BLaER1 treated with 17β-estradiol and CSF1 and Interleukin-3, amounts not matched to agents 10 nM and 100 nM (cell line): ENCODE results near the gene RNF135.
A peak's percentile ranks its signal among the peaks of the same experiment; 100 is the strongest.
"Not testable (repeated sequence)": the region's sequence is repeated elsewhere in the genome, so short reads cannot be mapped to it uniquely, and the experiment has no call there.

ENCODE experiments used
- H3K27ac ChIP-seq, 11 experiments: shearing (Covaris generic); formaldehyde crosslinking; 2 replicates each; pipeline ENCODE4 v1.8.1; 2022
- H3K27me3 ChIP-seq, 11 experiments: shearing (Covaris generic); formaldehyde crosslinking; 2 replicates each; pipeline ENCODE4 v1.8.1; 2022
- H3K36me3 ChIP-seq, 11 experiments: shearing (Covaris generic); formaldehyde crosslinking; 2 replicates each; pipeline ENCODE4 v1.8.1; 2022
- H3K4me1 ChIP-seq, 10 experiments: shearing (Covaris generic); formaldehyde crosslinking; 2 replicates each; pipeline ENCODE4 v1.8.1; 2022
- H3K4me2 ChIP-seq, 11 experiments: shearing (Covaris generic); formaldehyde crosslinking; 2 replicates each; pipeline ENCODE4 v1.8.1; 2022
- H3K4me3 ChIP-seq, 10 experiments: shearing (Covaris generic); formaldehyde crosslinking; 2 replicates each; pipeline ENCODE4 v1.8.1; 2022
- H3K9ac ChIP-seq, 11 experiments: shearing (Covaris generic); formaldehyde crosslinking; 2 replicates each; pipeline ENCODE4 v1.8.1; 2022
- H3K9me3 ChIP-seq, 11 experiments: shearing (Covaris generic); formaldehyde crosslinking; replicated peaks in 1 of 11; 2 replicates each; pipeline ENCODE4 v1.8.1; 2022
- H4K20me1 ChIP-seq, 11 experiments: shearing (Covaris generic); formaldehyde crosslinking; 2 replicates each; pipeline ENCODE4 v1.8.1; 2022
- Cebpa-rat ChIP-seq, 11 experiments: shearing (Covaris generic); IDR thresholded peaks; 2 replicates each; pipeline ENCODE4 v1.8.1; 2022

RNF135 gene

DNA sequence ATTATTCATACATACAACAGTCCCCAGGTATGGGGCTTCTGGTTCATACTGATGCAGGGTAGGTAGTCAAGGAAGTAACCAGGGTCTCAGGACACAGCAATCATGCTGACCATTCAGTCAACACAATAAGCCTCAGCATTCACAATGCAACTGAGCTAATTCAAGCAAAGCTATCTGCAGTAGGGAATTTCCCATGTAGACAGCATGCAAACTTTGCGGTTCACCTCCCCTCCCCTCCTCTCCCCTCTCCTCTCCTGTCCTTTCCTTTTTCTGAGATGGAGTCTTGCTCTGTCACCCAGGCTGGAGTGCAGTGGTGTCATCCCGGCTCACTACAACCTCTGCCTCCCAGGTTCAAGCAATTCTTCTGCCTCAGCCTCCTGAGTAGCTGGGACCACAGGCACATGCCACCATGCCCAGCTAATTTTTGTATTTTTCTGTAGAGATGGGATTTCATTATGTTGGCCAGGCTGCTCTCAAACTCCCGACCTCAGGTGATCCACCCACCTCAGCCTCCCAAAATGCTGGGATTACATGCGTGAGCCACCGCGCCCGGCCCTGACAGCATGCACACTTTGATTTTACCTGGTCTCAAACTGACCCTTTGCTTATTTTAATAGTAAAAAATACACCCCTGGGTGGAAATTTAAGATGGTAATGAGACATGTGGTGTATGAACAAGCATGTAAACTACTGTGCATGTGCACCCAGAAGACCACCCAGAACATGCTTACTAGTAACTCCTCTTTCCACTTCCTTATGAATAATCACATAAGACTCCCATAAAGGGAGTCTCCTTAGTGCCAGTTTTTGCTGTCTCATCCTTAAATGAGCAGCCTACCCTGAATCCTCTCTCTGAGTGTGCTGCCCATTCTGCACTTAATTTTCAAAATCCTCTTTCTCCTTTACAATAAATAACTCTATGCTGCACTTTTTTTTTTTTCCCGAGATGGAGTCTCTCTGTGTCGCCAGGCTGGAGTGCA is 9.3 kb upstream of the RNF135 start:
- peak overlapping the region in 9 of 11 experiments; percentile 9 to 99 (median 75); a peak in 15 of 22 replicates for H3K4me2 ChIP-seq
- peak overlapping the region in 6 of 11 experiments; percentile 19 to 97 (median 62); a peak in 9 of 22 replicates for H3K9ac ChIP-seq
- no peak for TF ChIP-seq Cebpa-rat (IDR thresholded peaks at IDR 0.05)

GRCh38 chr17:30964312-30964711 is 6.5 kb upstream of the RNF135 start:
- H4K20me1 ChIP-seq, H3K9me3 ChIP-seq, H3K9ac ChIP-seq, H3K4me3 ChIP-seq, H3K27me3 ChIP-seq: not testable (repeated sequence)
- H3K27ac ChIP-seq, result peak overlapping the region in 2 of 11 experiments; percentile 45 to 97; a peak in 3 of 22 replicates
- H3K4me2 ChIP-seq, result peak overlapping the region in 3 of 11 experiments; percentile 86 to 99 (median 98); a peak in 6 of 22 replicates
- peaks cover 13 to 95% (median 49%) of the 10 kb centered on the region in 10 experiments for H3K4me1 ChIP-seq
- peaks cover 0 to 43% (median 0%) of the 10 kb centered on the region in 11 experiments; a peak in 4 of 22 replicates for H3K36me3 ChIP-seq

More for the DNA sequence above, 9.3 kb upstream of the RNF135 start:
- Histone ChIP-seq H3K9me3 (peaks cover 0 to 6% (median 0%) of the 10 kb centered on the region in 11 experiments; a peak in 1 of 22 replicates), H3K4me3 (peak overlapping the region in 3 of 10 experiments; percentile 9 to 17 (median 10); a peak in 4 of 20 replicates), H3K27ac (peak overlapping the region in 10 of 11 experiments; percentile 3 to 99 (median 60); a peak in 19 of 22 replicates), H3K4me1 (peaks cover 13 to 100% (median 59%) of the 10 kb centered on the region in 10 experiments), H3K36me3 (peaks cover 0 to 59% (median 0%) of the 10 kb centered on the region in 11 experiments; a peak in 6 of 22 replicates), H4K20me1 (no peaks in the 10 kb centered on the region), H3K27me3 (no peaks in the 10 kb centered on the region)

DNA sequence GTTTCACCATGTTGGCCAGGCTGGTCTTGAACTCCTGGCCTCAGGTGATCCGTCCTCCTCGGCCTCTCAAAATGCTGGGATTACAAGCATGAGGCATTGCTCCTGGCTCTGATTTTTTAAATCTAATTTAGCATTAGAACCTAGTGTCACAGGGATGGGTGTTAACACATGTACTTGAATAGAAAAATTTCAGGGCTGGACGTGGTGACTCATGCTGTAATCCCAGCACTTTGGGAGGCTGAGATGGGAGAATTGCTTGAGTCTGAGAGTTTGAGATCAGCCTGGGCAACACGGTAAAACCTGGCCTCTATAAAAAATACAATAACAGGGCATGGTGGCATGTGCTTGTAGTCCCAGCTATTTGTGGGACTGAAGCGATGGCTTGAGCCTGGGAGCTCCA is 6.0 kb upstream of the RNF135 start:
- Histone ChIP-seq H3K36me3 (peaks cover 0 to 41% (median 0%) of the 10 kb centered on the region in 11 experiments; a peak in 4 of 22 replicates), H3K9ac (peak overlapping the region in 1 of 11 experiments; percentile 32; a peak in 2 of 22 replicates), H4K20me1 (no peaks in the 10 kb centered on the region), H3K4me2 (peak overlapping the region in 3 of 11 experiments; percentile 86 to 99 (median 98); a peak in 6 of 22 replicates), H3K27me3 (no peaks in the 10 kb centered on the region), H3K27ac (peak overlapping the region in 3 of 11 experiments; percentile 19 to 45 (median 43); a peak in 5 of 22 replicates), H3K9me3 (no peaks in the 10 kb centered on the region), H3K4me3 (no peak overlapping the region), H3K4me1 (peaks cover 13 to 95% (median 49%) of the 10 kb centered on the region in 10 experiments)
- no peak for TF ChIP-seq Cebpa-rat (IDR thresholded peaks at IDR 0.05)

DNA sequence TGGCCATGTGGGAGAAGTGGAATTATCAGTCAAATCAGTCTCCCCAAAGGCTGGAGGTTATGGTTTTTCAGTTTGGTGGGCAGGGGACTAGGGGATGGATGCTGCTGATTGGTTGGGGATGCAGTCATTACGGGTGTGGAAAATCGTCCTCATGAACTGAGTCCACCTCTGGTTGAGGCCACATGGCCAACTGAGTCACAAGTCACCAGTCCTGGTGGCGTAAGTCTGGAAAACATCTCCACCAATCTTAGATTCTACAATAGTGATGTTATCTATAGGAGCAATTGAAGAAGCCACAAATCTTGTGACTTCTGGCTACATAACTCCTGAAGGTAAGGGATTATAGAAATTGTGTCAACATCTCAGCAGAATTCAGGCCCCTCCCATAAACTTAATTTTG is 5.2 kb upstream of the RNF135 start:
- no peak for TF ChIP-seq Cebpa-rat (IDR thresholded peaks at IDR 0.05)

GRCh38 chr17:30967911-30968310 is 2.9 kb upstream of the RNF135 start:
- peak overlapping the region in 10 of 11 experiments; percentile 57 to 100 (median 88); a peak in 19 of 22 replicates for H3K27ac ChIP-seq
- not testable (repeated sequence) for H3K27me3 ChIP-seq, H4K20me1 ChIP-seq
- peaks cover 27 to 82% (median 42%) of the 10 kb centered on the region in 10 experiments for H3K4me1 ChIP-seq
- peak overlapping the region in 9 of 11 experiments; percentile 51 to 100 (median 64); a peak in 17 of 22 replicates for H3K9ac ChIP-seq
- H3K4me2 ChIP-seq, result peak overlapping the region; percentile 50 to 99 (median 84)
- peak overlapping the region in 7 of 10 experiments; percentile 2 to 46 (median 35); a peak in 5 of 20 replicates for H3K4me3 ChIP-seq
- peaks cover 0 to 45% (median 8%) of the 10 kb centered on the region in 11 experiments; a peak in 13 of 22 replicates for H3K36me3 ChIP-seq
- H3K9me3 ChIP-seq, result peaks cover 5 to 12% (median 10%) of the 10 kb centered on the region in 11 experiments; a peak in 20 of 22 replicates

More for the DNA sequence above, 5.2 kb upstream of the RNF135 start:
- Histone ChIP-seq H3K27me3 (no peaks in the 10 kb centered on the region), H4K20me1 (no peaks in the 10 kb centered on the region), H3K36me3 (peaks cover 0 to 41% (median 0%) of the 10 kb centered on the region in 11 experiments; a peak in 4 of 22 replicates), H3K4me3 (no peak overlapping the region), H3K4me2 (peak overlapping the region in 3 of 11 experiments; percentile 86 to 99 (median 98); a peak in 6 of 22 replicates), H3K9me3 (no peaks in the 10 kb centered on the region), H3K27ac (peak overlapping the region in 2 of 11 experiments; percentile 43 to 45; a peak in 5 of 22 replicates), H3K4me1 (peaks cover 21 to 94% (median 50%) of the 10 kb centered on the region in 10 experiments), H3K9ac (0 out of 22 replicates have a peak overlapping the region, but pooled peaks of 1 of the 11 experiments have one; percentile 32)

GRCh38 chr17:30969989-30970830 is 629 bp upstream of the RNF135 start:
- peak overlapping the region; percentile 81 to 98 (median 91) for H3K4me2 ChIP-seq

GRCh38 chr17:30975042-30975820 is 4.4 kb downstream of the RNF135 start:
- Histone ChIP-seq H3K9me3 (peaks cover 36 to 63% (median 48%) of the 10 kb centered on the region in 11 experiments), H3K27ac (no peak overlapping the region; a peak in 1 of 22 replicates), H3K4me1 (peaks cover 10 to 58% (median 18%) of the 10 kb centered on the region in 10 experiments), H3K9ac (no peak overlapping the region), H4K20me1 (peaks cover 0 to 8% (median 0%) of the 10 kb centered on the region in 11 experiments; a peak in 2 of 22 replicates), H3K4me2 (peak overlapping the region in 3 of 11 experiments; percentile 40 to 98 (median 41); a peak in 6 of 22 replicates), H3K4me3 (no peak overlapping the region), H3K27me3 (no peaks in the 10 kb centered on the region), H3K36me3 (peaks cover 34 to 61% (median 49%) of the 10 kb centered on the region in 11 experiments)
- TF ChIP-seq Cebpa-rat (IDR thresholded peaks at IDR 0.05), result no peak

More at GRCh38 chr17:30969989-30970830, 629 bp upstream of the RNF135 start:
- H3K27ac ChIP-seq, result peak overlapping the region; percentile 95 to 100 (median 97)
- H3K9me3 ChIP-seq, result peaks cover 22 to 34% (median 29%) of the 10 kb centered on the region in 11 experiments
- no peaks in the 10 kb centered on the region for H3K27me3 ChIP-seq
- no peak for TF ChIP-seq Cebpa-rat (IDR thresholded peaks at IDR 0.05)
- peaks cover 19 to 46% (median 30%) of the 10 kb centered on the region in 11 experiments for H3K36me3 ChIP-seq
- no peaks in the 10 kb centered on the region for H4K20me1 ChIP-seq
- peaks cover 27 to 75% (median 45%) of the 10 kb centered on the region in 10 experiments for H3K4me1 ChIP-seq
- H3K4me3 ChIP-seq, result peak overlapping the region; percentile 68 to 87 (median 74)
- H3K9ac ChIP-seq, result peak overlapping the region; percentile 94 to 100 (median 97)

- not testable (repeated sequence) for H3K27ac ChIP-seq, H3K4me2 ChIP-seq, H3K9ac ChIP-seq, H3K27me3 ChIP-seq, H3K4me3 ChIP-seq
- Histone ChIP-seq H3K9me3 (peaks cover 14 to 33% (median 23%) of the 10 kb centered on the region in 11 experiments), H3K4me1 (peaks cover 0 to 45% (median 0%) of the 10 kb centered on the region in 10 experiments; a peak in 3 of 20 replicates), H4K20me1 (peaks cover 0 to 45% (median 10%) of the 10 kb centered on the region in 11 experiments; a peak in 9 of 22 replicates), H3K36me3 (peaks cover 25 to 62% (median 40%) of the 10 kb centered on the region in 11 experiments)
These were observed 9.1 kb downstream of the RNF135 start for GRCh38 chr17:30979919-30980318.
